ENCODE measurements around the gene C1QBP. TPM values are rescaled to one million over a fixed set of nuclear protein-coding genes. Genes with fewer than 3 reads are reported as not detected.

The C1QBP gene
- total RNA-seq, 2 donors from 2014 or later: 37.0 to 71.7 TPM

GRCh38 chr17:5424909-5425308, 14.0 kb downstream of the C1QBP start:
- Histone ChIP-seq H3K9me3 (no peaks in the 10 kb centered on the region), H3K4me3 (no peak overlapping the region), H3K27me3 (replicated peaks; ENCODE audit: insufficient read depth) (no peaks in the 10 kb centered on the region), H3K4me1 (ENCODE audit: control insufficient read depth in 1 of 2, low read depth in 2 of 2) (peaks cover 0 to 12% of the 10 kb centered on the region in 2 donors), H3K36me3 (peaks cover 39% of the 10 kb centered on the region), H3K27ac (no peak overlapping the region)
- no peak for TF ChIP-seq CTCF (IDR thresholded peaks at IDR 0.05)
- ATAC-seq (ENCODE audit: insufficient number of reproducible peaks, low FRiP score, low read depth) (no peak), DNase-seq (ENCODE audit: low spot score) (no peak)

- no peak for ATAC-seq (ENCODE audit: insufficient number of reproducible peaks, low FRiP score, low read depth)
- H3K4me1 ChIP-seq (ENCODE audit: control insufficient read depth in 1 of 2, low read depth in 2 of 2): peaks cover 8 to 22% of the 10 kb centered on the region in 2 donors
- H3K4me3 ChIP-seq: no peak overlapping the region
- DNase-seq (ENCODE audit: low spot score): no peak
- no peak overlapping the region for H3K27ac ChIP-seq
- no peaks in the 10 kb centered on the region for H3K27me3 ChIP-seq (replicated peaks; ENCODE audit: insufficient read depth)
- no peaks in the 10 kb centered on the region for H3K9me3 ChIP-seq
- no peak for TF ChIP-seq CTCF (IDR thresholded peaks at IDR 0.05)
- H3K36me3 ChIP-seq: peaks cover 23% of the 10 kb centered on the region
Measured at GRCh38 chr17:5422505-5422904, 16.4 kb downstream of the C1QBP start.

GRCh38 chr17:5419959-5420653, 18.8 kb downstream of the C1QBP start, which contains the start of gene RPAIN:
Gene RPAIN, plus strand, starts transcription at chr17:5420182. Its CDS starts 29 bp downstream, at chr17:5420211.
- ATAC-seq (ENCODE audit: insufficient number of reproducible peaks, low FRiP score, low read depth): peak; percentile 66

GRCh38 chr17:5419356-5419958, 19.5 kb downstream of the C1QBP start, which contains the start of gene NUP88:
Gene NUP88, minus strand, starts transcription at chr17:5419662. Its CDS starts 12 bp downstream, at chr17:5419650.
- H3K4me3 ChIP-seq: peak within 1 kb of the TSS; percentile 87
- H3K36me3 ChIP-seq: peaks cover 7% of the 10 kb centered on the region
- no peaks in the 10 kb centered on the region for H3K27me3 ChIP-seq (replicated peaks; ENCODE audit: insufficient read depth)
- ATAC-seq (ENCODE audit: insufficient number of reproducible peaks, low FRiP score, low read depth) (peak; percentile 90), DNase-seq (ENCODE audit: low spot score) (peak; percentile 89)
- H3K27ac ChIP-seq: peak within 1 kb of the TSS; percentile 72 to 85
- H3K9me3 ChIP-seq: no peaks in the 10 kb centered on the region
- no peak for TF ChIP-seq CTCF (IDR thresholded peaks at IDR 0.05)
- H3K4me1 ChIP-seq (ENCODE audit: control insufficient read depth in 1 of 2, low read depth in 2 of 2): peaks cover 11 to 36% of the 10 kb centered on the region in 2 donors

More at GRCh38 chr17:5419959-5420653, 18.8 kb downstream of the C1QBP start, which contains the start of gene RPAIN:
- Histone ChIP-seq H3K4me3 (peak within 1 kb of the TSS; percentile 87), H3K9me3 (no peaks in the 10 kb centered on the region), H3K4me1 (ENCODE audit: control insufficient read depth in 1 of 2, low read depth in 2 of 2) (peaks cover 10 to 34% of the 10 kb centered on the region in 2 donors), H3K27me3 (replicated peaks; ENCODE audit: insufficient read depth) (no peaks in the 10 kb centered on the region), H3K36me3 (peaks cover 13% of the 10 kb centered on the region), H3K27ac (peak within 1 kb of the TSS; percentile 72 to 85)
- no peak for TF ChIP-seq CTCF (IDR thresholded peaks at IDR 0.05)
- DNase-seq (ENCODE audit: low spot score): peak; percentile 62

- H3K36me3 ChIP-seq: peaks cover 4% of the 10 kb centered on the region
- no peak for TF ChIP-seq CTCF (IDR thresholded peaks at IDR 0.05)
- no peaks in the 10 kb centered on the region for H3K27me3 ChIP-seq (replicated peaks; ENCODE audit: insufficient read depth)
- DNase-seq (ENCODE audit: low spot score): no peak
- peak; percentile 13 for ATAC-seq (ENCODE audit: insufficient number of reproducible peaks, low FRiP score, low read depth)
- H3K4me3 ChIP-seq: peak overlapping the region; percentile 87
- peaks cover 16 to 42% of the 10 kb centered on the region in 2 donors for H3K4me1 ChIP-seq (ENCODE audit: control insufficient read depth in 1 of 2, low read depth in 2 of 2)
- H3K9me3 ChIP-seq: no peaks in the 10 kb centered on the region
- H3K27ac ChIP-seq: peak overlapping the region; percentile 72 to 85
Measured at GRCh38 chr17:5418858-5419355, 20.0 kb downstream of the C1QBP start.

Measured in thoracic aorta (tissue), 2 donors.